GM12878 (cell line): ENCODE data around the gene CWC25. TPM values are rescaled to one million over a fixed set of nuclear protein-coding genes. Genes with fewer than 3 reads are reported as not detected.

Experiments used
- CBX5 ChIP-seq: sonication (generic); IDR thresholded peaks from 2 replicates; pipeline ENCODE4 v1.6.1; 2016; ENCODE audit warnings: low read depth, moderate library complexity, mild to moderate bottlenecking, inconsistent platforms
- CREM ChIP-seq: IDR thresholded peaks from 2 replicates; pipeline ENCODE4 v1.6.1; 2014; ENCODE audit warnings: antibody characterized with exemption, low read depth
- E2F4 ChIP-seq: IDR thresholded peaks from 2 replicates; pipeline ENCODE4 v1.6.1; 2012; ENCODE audit warnings: low read depth, low read length, improper control_type of control experiment
- ETV6 ChIP-seq, 2 experiments: fragments of 450-650 bp in 1 of 2; IDR thresholded peaks in 1 of 2; conservative IDR thresholded peaks in 1 of 2; 2 replicates each; pipeline ENCODE4 v1.6.1; 2014; ENCODE audit warnings: antibody characterized with exemption in 1 of 2, borderline replicate concordance in 1 of 2, low read depth in 1 of 2, mild to moderate bottlenecking in 1 of 2, moderate library complexity in 1 of 2
- EZH2 ChIP-seq: IDR thresholded peaks from 2 replicates; pipeline ENCODE4 v1.6.1; 2012; ENCODE audit warnings: low read depth, mild to moderate bottlenecking, control low read depth, inconsistent platforms, low read length, borderline replicate concordance; ENCODE audit not compliant: control insufficient read depth
- FOXK2 ChIP-seq: fragments of 450-650 bp; IDR thresholded peaks from 2 replicates; pipeline ENCODE4 v1.6.1; 2017; ENCODE audit warnings: mild to moderate bottlenecking, moderate library complexity
- IRF4 ChIP-seq: IDR thresholded peaks from 2 replicates; pipeline ENCODE4 v1.6.1; 2011; ENCODE audit warnings: low read depth, low read length
- JUNB ChIP-seq: IDR thresholded peaks from 2 replicates; pipeline ENCODE4 v1.6.1; 2016; ENCODE audit warnings: antibody characterized with exemption, mild to moderate bottlenecking
- KAT2A ChIP-seq: conservative IDR thresholded peaks from 2 replicates; pipeline ENCODE4 v1.6.1; 2011; ENCODE audit warnings: low read depth, low read length; ENCODE audit not compliant: control insufficient read depth
- KDM1A ChIP-seq: fragments of 200-600 bp; sonication (generic); IDR thresholded peaks from 2 replicates; pipeline ENCODE4 v1.6.1; 2016; ENCODE audit warnings: borderline replicate concordance
- KLF5 ChIP-seq: fragments of 450-650 bp; IDR thresholded peaks from 2 replicates; pipeline ENCODE4 v1.6.1; 2014; ENCODE audit warnings: mild to moderate bottlenecking; ENCODE audit not compliant: partially characterized antibody
- NFIC ChIP-seq: IDR thresholded peaks from 2 replicates; pipeline ENCODE4 v1.6.1; 2012; ENCODE audit warnings: low read depth, mild to moderate bottlenecking, inconsistent platforms, low read length, moderate library complexity
- PAX8 ChIP-seq: fragments of 450-650 bp; IDR thresholded peaks from 2 replicates; pipeline ENCODE4 v1.6.1; 2017; ENCODE audit warnings: mild to moderate bottlenecking, moderate library complexity
- PBX3 ChIP-seq: IDR thresholded peaks from 2 replicates; pipeline ENCODE4 v1.6.1; 2011; ENCODE audit warnings: mild to moderate bottlenecking, low read depth, low read length, moderate library complexity; ENCODE audit not compliant: insufficient replicate concordance
- POLR2AphosphoS2 ChIP-seq: IDR thresholded peaks from 2 replicates; pipeline ENCODE4 v1.6.1; 2011; ENCODE audit warnings: low read depth, mild to moderate bottlenecking, low read length, improper control_type of control experiment, moderate library complexity
- POU2F2 ChIP-seq: IDR thresholded peaks from 3 replicates; pipeline ENCODE4 v1.6.1; 2011; ENCODE audit warnings: low read depth, mild to moderate bottlenecking, low read length, borderline replicate concordance
- RELB ChIP-seq: fragments of 450-650 bp; IDR thresholded peaks from 2 replicates; pipeline ENCODE4 v1.6.1; 2017; ENCODE audit warnings: low read depth, mild to moderate bottlenecking, moderate library complexity
- TCF12 ChIP-seq: IDR thresholded peaks from 2 replicates; pipeline ENCODE4 v1.6.1; 2011; ENCODE audit warnings: low read depth, mild to moderate bottlenecking, low read length
- TCF3 ChIP-seq: IDR thresholded peaks from 2 replicates; pipeline ENCODE4 v1.6.1; 2012; ENCODE audit warnings: low read depth, mild to moderate bottlenecking, low read length, borderline replicate concordance; ENCODE audit not compliant: insufficient read depth
- TCF7 ChIP-seq: IDR thresholded peaks from 2 replicates; pipeline ENCODE4 v1.6.1; 2014; ENCODE audit warnings: antibody characterized with exemption, borderline replicate concordance
- ZNF217 ChIP-seq: fragments of 450-650 bp; IDR thresholded peaks from 2 replicates; pipeline ENCODE4 v1.6.1; 2017; ENCODE audit warnings: antibody characterized with exemption, mild to moderate bottlenecking
- ZNF274 ChIP-seq: IDR thresholded peaks from one replicate; pipeline ENCODE4 v1.8.0; 2011; ENCODE audit not compliant: insufficient read length, insufficient read depth
- polyA plus RNA-seq, 11 experiments: library from polyadenylated mRNA; depleted of rRNA in 4 of 11; unstranded in 6 of 11; stranded (reverse) in 5 of 11; fragments of >200 nt; fragmentation: Nextera tagmentation in 4 of 11; fragmentation: Illumina TruSeq in 1 of 11; extraction: Ambion mirVana in 4 of 11; extraction: Trizol in 1 of 11; gene quantifications; 1 replicate in 1 of 11; 2 replicates in 10 of 11; pipeline versions ENCODE4 v1.2.1 to v1.2.3, GENCODE V29; 2011 to 2016; ENCODE audit warnings: inconsistent platforms in 2 of 11, missing spikeins in 2 of 11, low read depth in 1 of 11
- total RNA-seq, 4 experiments: library from RNA; depleted of rRNA in 3 of 4; stranded (reverse); fragments of >200 nt in 3 of 4; fragmentation: Illumina TruSeq in 1 of 4; extraction: Trizol in 1 of 4; gene quantifications; 2 replicates each; pipeline versions ENCODE4 v1.2.1 to v1.2.3, GENCODE V29; 2013 to 2021
- TF ChIP-seq, protein P1 (sequence below): IDR thresholded peaks from 2 replicates; pipeline ENCODE4 v1.6.1; 2012; ENCODE audit warnings: low read depth, low read length, improper control_type of control experiment
- TF ChIP-seq, protein P2 (sequence below): IDR thresholded peaks from 2 replicates; pipeline ENCODE4 v1.6.1; 2012; ENCODE audit warnings: low read length, inconsistent platforms

The CWC25 gene
- total and polyA plus RNA-seq, 10 of the 15 experiments (the other 5 are each of a cell fraction or from before 2014, with no cell fraction given), result 14.7 to 29.7 (median 22.9) TPM

DNA sequence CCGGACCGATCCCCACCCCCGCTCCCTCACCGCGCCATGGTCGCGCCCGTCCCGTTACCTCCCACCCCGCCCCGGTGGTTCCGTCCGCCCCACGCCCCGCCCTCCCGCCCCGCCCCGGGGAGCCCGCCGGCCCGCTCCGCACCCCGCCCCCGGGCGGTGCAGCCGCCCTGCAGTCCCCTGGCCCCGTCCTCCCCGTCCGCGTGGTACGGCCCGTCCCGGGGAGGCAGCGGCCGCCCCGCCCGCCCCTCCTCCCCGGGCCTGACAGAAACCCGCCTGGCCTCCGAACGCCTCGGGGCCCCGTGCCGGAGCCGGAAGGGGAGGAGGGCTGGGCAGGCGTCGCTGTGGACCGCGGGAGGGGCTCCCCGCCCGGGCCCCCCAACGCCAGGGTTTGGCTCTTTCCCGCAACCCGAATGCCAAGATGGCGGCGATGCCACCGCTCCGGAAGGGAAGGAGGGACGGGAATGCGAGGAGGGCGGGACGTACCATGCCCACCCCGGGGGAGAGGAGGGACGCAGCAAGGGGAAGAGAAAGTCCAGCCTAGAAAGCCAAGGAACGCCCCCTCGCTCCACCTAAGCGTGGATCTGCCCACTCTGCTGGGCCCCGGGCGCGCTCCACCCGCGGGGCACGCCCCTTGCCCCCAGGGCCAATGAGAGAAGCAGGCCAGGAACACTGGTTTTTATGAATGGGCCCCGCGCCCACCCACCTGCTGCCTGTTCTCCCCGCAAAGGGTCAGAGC is 25.5 kb downstream of the CWC25 start, which contains the start of gene PIP4K2B (continued):
- TF ChIP-seq, protein P1, sequence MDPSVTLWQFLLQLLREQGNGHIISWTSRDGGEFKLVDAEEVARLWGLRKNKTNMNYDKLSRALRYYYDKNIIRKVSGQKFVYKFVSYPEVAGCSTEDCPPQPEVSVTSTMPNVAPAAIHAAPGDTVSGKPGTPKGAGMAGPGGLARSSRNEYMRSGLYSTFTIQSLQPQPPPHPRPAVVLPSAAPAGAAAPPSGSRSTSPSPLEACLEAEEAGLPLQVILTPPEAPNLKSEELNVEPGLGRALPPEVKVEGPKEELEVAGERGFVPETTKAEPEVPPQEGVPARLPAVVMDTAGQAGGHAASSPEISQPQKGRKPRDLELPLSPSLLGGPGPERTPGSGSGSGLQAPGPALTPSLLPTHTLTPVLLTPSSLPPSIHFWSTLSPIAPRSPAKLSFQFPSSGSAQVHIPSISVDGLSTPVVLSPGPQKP, result peak; percentile 61; the same call in 1 of the 2 replicates
- TF ChIP-seq IRF4, result no peak
- peak; percentile 1 for TF ChIP-seq PBX3
- no peak for TF ChIP-seq JUNB
- TF ChIP-seq KLF5, result peak; percentile 98
- TF ChIP-seq TCF3, result no peak
- TF ChIP-seq ETV6 (conservative IDR thresholded peaks at IDR 0.05 in 1 of 2, IDR thresholded peaks at IDR 0.05 in 1 of 2; ENCODE audit: borderline replicate concordance in 1 of 2, low read depth in 1 of 2), result no peak
- peak; percentile 96 for TF ChIP-seq FOXK2
- TF ChIP-seq TCF7, result no peak
- peak; percentile 66; the same call in 1 of the 3 replicates for TF ChIP-seq POU2F2
- no peak for TF ChIP-seq PAX8
- TF ChIP-seq ZNF274, result no peak
- TF ChIP-seq NFIC, result no peak
- TF ChIP-seq EZH2, result no peak
- TF ChIP-seq KDM1A, result no peak
- peak; percentile 92 for TF ChIP-seq POLR2AphosphoS2
- TF ChIP-seq RELB, result peak; percentile 88
- peak; percentile 45; the same call in 1 of the 2 replicates for TF ChIP-seq CREM
- TF ChIP-seq TCF12, result 0 out of 2 replicates have a peak, but pooled peaks have one; percentile 7
- TF ChIP-seq ZNF217, result no peak
- TF ChIP-seq CBX5, result no peak
- no peak for TF ChIP-seq KAT2A
- peak; percentile 75 for TF ChIP-seq E2F4
- TF ChIP-seq, protein P2, sequence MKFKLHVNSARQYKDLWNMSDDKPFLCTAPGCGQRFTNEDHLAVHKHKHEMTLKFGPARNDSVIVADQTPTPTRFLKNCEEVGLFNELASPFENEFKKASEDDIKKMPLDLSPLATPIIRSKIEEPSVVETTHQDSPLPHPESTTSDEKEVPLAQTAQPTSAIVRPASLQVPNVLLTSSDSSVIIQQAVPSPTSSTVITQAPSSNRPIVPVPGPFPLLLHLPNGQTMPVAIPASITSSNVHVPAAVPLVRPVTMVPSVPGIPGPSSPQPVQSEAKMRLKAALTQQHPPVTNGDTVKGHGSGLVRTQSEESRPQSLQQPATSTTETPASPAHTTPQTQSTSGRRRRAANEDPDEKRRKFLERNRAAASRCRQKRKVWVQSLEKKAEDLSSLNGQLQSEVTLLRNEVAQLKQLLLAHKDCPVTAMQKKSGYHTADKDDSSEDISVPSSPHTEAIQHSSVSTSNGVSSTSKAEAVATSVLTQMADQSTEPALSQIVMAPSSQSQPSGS, result no peak
